Ectodermal cell (in vitro differentiated cells): ENCODE measurements around the gene KCNQ5.
"Not testable (repeated sequence)": the region's sequence is repeated elsewhere in the genome, so short reads cannot be mapped to it uniquely, and the experiment has no call there.

ENCODE experiments used
- H3K27ac ChIP-seq: 2 replicates; pipeline ENCODE4 v1.7.0; 2013; ENCODE audit warnings: mild to moderate bottlenecking, low read depth, low read length; ENCODE audit not compliant: insufficient read depth, poor library complexity, severe bottlenecking
- H3K27me3 ChIP-seq: 2 replicates; pipeline ENCODE4 v1.7.0; 2013; ENCODE audit warnings: mild to moderate bottlenecking, low read length; ENCODE audit not compliant: insufficient read depth, control insufficient read depth, poor library complexity, severe bottlenecking
- H3K36me3 ChIP-seq: one replicate; pipeline ENCODE4 v1.7.0; 2013; ENCODE audit warnings: low read length; ENCODE audit not compliant: control insufficient read depth, insufficient read depth
- H3K4me1 ChIP-seq: one replicate; pipeline ENCODE4 v1.7.0; 2013; ENCODE audit warnings: low read length; ENCODE audit not compliant: control insufficient read depth, insufficient read depth
- H3K4me3 ChIP-seq: 2 replicates; pipeline ENCODE4 v1.7.0; 2013; ENCODE audit warnings: low read depth, low read length, control low read depth; ENCODE audit not compliant: insufficient read depth
- H3K9me3 ChIP-seq: 2 replicates; pipeline ENCODE4 v1.7.0; 2013; ENCODE audit warnings: mild to moderate bottlenecking, low read length, moderate library complexity; ENCODE audit not compliant: control insufficient read depth
- WGBS, 2 experiments: methylation state at CpG; one replicate each; pipeline ENCODE4 v1.1.7; 2013; ENCODE audit warnings: missing lambda C conversion rate in 2 of 2; 5-methylcytosine and 5-hydroxymethylcytosine counted together

KCNQ5 gene

GRCh38 chr6:73233971-73234370 is 612.1 kb downstream of the KCNQ5 start:
- not testable (repeated sequence) for H3K36me3 ChIP-seq, H3K27me3 ChIP-seq, H3K27ac ChIP-seq, H3K9me3 ChIP-seq, H3K4me1 ChIP-seq, H3K4me3 ChIP-seq
- 74 to 78% methylated on average over 3 of the region's 3 CpGs for WGBS, 2 experiments

- no peaks in the 10 kb centered on the region for H3K36me3 ChIP-seq
- no peaks in the 10 kb centered on the region for H3K9me3 ChIP-seq
- no peaks in the 10 kb centered on the region for H3K27me3 ChIP-seq
- no peaks in the 10 kb centered on the region for H3K4me1 ChIP-seq
- 92 to 95% methylated on average over 1 of the region's 1 CpG for WGBS, 2 experiments
- H3K4me3 ChIP-seq: no peak overlapping the region
- no peak overlapping the region for H3K27ac ChIP-seq
These were observed 612.9 kb downstream of the KCNQ5 start for GRCh38 chr6:73234733-73235132.

- H3K4me3 ChIP-seq: no peak overlapping the region
- 92 to 95% methylated on average over 5 of the region's 5 CpGs for WGBS, 2 experiments
- H3K27me3 ChIP-seq: no peaks in the 10 kb centered on the region
- H3K36me3 ChIP-seq: no peaks in the 10 kb centered on the region
- no peaks in the 10 kb centered on the region for H3K4me1 ChIP-seq
- H3K27ac ChIP-seq: no peak overlapping the region
- no peaks in the 10 kb centered on the region for H3K9me3 ChIP-seq
These were observed 614.4 kb downstream of the KCNQ5 start for GRCh38 chr6:73236144-73236750.

- 94 to 98% methylated on average over 4 of the region's 4 CpGs for WGBS, 2 experiments
- no peaks in the 10 kb centered on the region for H3K9me3 ChIP-seq
- no peaks in the 10 kb centered on the region for H3K36me3 ChIP-seq
- no peaks in the 10 kb centered on the region for H3K4me1 ChIP-seq
- no peak overlapping the region for H3K27ac ChIP-seq
- no peaks in the 10 kb centered on the region for H3K27me3 ChIP-seq
- no peak overlapping the region for H3K4me3 ChIP-seq
These were observed 618.9 kb downstream of the KCNQ5 start for GRCh38 chr6:73240730-73241129.

- WGBS, 2 experiments: 87 to 91% methylated on average over 5 of the region's 5 CpGs
- Histone ChIP-seq H3K36me3 (no peaks in the 10 kb centered on the region), H3K4me3 (no peak overlapping the region), H3K27me3 (no peaks in the 10 kb centered on the region), H3K27ac (no peak overlapping the region), H3K9me3 (no peaks in the 10 kb centered on the region), H3K4me1 (no peaks in the 10 kb centered on the region)
These were observed 620.1 kb downstream of the KCNQ5 start for GRCh38 chr6:73242001-73242400.
